Endothelial cell of umbilical vein (primary cell): ENCODE data around the gene TMSB10. TPM values are rescaled to one million over a fixed set of nuclear protein-coding genes. Genes with fewer than 3 reads are reported as not detected.

ENCODE experiments used
- BruUV-seq: library from RNA; stranded (reverse); fragments of 400-500 nt; replicated peaks from 2 replicates; lab custom pipeline; 2021; lab: Mats Ljungman, UMichigan
- CTCF ChIA-PET: fragments of 300-600, 350-600 bp; sonication (Branson Sonifier 250); formaldehyde crosslinking; loops from one replicate; lab custom pipeline; 2021; ENCODE audit warnings: antibody characterized with exemption, inconsistent platforms; lab: Charles Lee
- POLR2A ChIA-PET: fragments of 300-600, 350-600 bp; sonication (Branson Sonifier 250); formaldehyde crosslinking; loops from one replicate; lab custom pipeline; 2021; ENCODE audit warnings: antibody characterized with exemption, inconsistent platforms; lab: Charles Lee
- DNase-seq: peaks from one replicate; pipeline ENCODE4 v3.0.0-alpha.2; 2011; ENCODE audit warnings: low read depth, low spot score
- FAIRE-seq: peaks from 2 replicates; lab custom pipeline; 2011; peaks lifted over from hg19 to GRCh38; lab: Jason Lieb, UNC
- H2AFZ ChIP-seq: 2 replicates; pipeline ENCODE4 v1.6.0; 2012; ENCODE audit warnings: low read depth, low read length, control low read depth, inconsistent platforms
- H3K27ac ChIP-seq: 2 replicates; pipeline ENCODE4 v1.5.1; 2011; ENCODE audit warnings: low read depth, mild to moderate bottlenecking, control low read depth, low read length, moderate library complexity; ENCODE audit not compliant: insufficient read depth
- H3K27me3 ChIP-seq, 2 experiments: 2 replicates each; pipeline versions ENCODE4 v1.6.0 to v1.6.1; 2011; ENCODE audit warnings: low read length in 2 of 2, mixed read lengths in 1 of 2; ENCODE audit not compliant: control insufficient read depth in 2 of 2, insufficient read depth in 2 of 2
- H3K36me3 ChIP-seq, 2 experiments: 2 replicates in 1 of 2; 3 replicates in 1 of 2; pipeline ENCODE4 v1.5.1; 2011; ENCODE audit warnings: low read length in 2 of 2, mild to moderate bottlenecking in 1 of 2, moderate library complexity in 1 of 2; ENCODE audit not compliant: control insufficient read depth in 2 of 2, insufficient read depth in 2 of 2; ENCODE audit errors: extremely low read depth in 1 of 2
- H3K4me1 ChIP-seq: 3 replicates; pipeline ENCODE4 v1.5.1; 2011; ENCODE audit warnings: mild to moderate bottlenecking, low read length; ENCODE audit not compliant: control insufficient read depth, insufficient read depth; ENCODE audit errors: extremely low read depth
- H3K4me2 ChIP-seq: 2 replicates; pipeline ENCODE4 v1.6.1; 2011; ENCODE audit warnings: low read length, control low read depth, mixed read lengths; ENCODE audit not compliant: insufficient read depth
- H3K4me3 ChIP-seq, 3 experiments: fragments of 200-600 bp in 1 of 3; sonication (generic), shearing (Covaris generic) in 1 of 3; replicated peaks in 1 of 3; 2 replicates each; pipeline ENCODE4 v1.5.1; 2011 to 2016; ENCODE audit warnings: control low read depth in 3 of 3, low read length in 3 of 3, mild to moderate bottlenecking in 2 of 3, inconsistent platforms in 1 of 3, low read depth in 1 of 3, moderate library complexity in 1 of 3; ENCODE audit not compliant: insufficient read depth in 1 of 3
- H3K79me2 ChIP-seq: 2 replicates; pipeline ENCODE4 v1.6.0; 2012; ENCODE audit warnings: low read length, inconsistent platforms; ENCODE audit not compliant: control insufficient read depth, insufficient read depth
- H3K9ac ChIP-seq: replicated peaks from 2 replicates; pipeline ENCODE3; 2011; ENCODE audit warnings: low read length, control low read depth; ENCODE audit not compliant: insufficient read depth; ENCODE audit errors: extremely low read depth
- H3K9me1 ChIP-seq: replicated peaks from 3 replicates; pipeline ENCODE4 v1.6.0; 2011; ENCODE audit warnings: mild to moderate bottlenecking, low read length; ENCODE audit not compliant: control insufficient read depth, insufficient read depth; ENCODE audit errors: extremely low read depth
- H3K9me3 ChIP-seq: replicated peaks from 2 replicates; pipeline ENCODE4 v1.5.1; 2012; ENCODE audit warnings: low read length, inconsistent platforms; ENCODE audit not compliant: control insufficient read depth, insufficient read depth
- H4K20me1 ChIP-seq: replicated peaks from 2 replicates; pipeline ENCODE3; 2011; ENCODE audit warnings: mild to moderate bottlenecking, low read length; ENCODE audit not compliant: control insufficient read depth, insufficient read depth; ENCODE audit errors: extremely low read depth
- EZH2 ChIP-seq: IDR thresholded peaks from 2 replicates; pipeline ENCODE4 v1.6.1; 2012; ENCODE audit warnings: borderline replicate concordance, low read depth, mild to moderate bottlenecking, moderate library complexity, low read length, inconsistent platforms; ENCODE audit not compliant: severe bottlenecking
- FOS ChIP-seq: IDR thresholded peaks from 2 replicates; pipeline ENCODE4 v1.6.1; 2011; ENCODE audit warnings: mild to moderate bottlenecking, low read length, moderate library complexity, borderline replicate concordance; ENCODE audit not compliant: insufficient read depth
- GATA2 ChIP-seq: IDR thresholded peaks from 2 replicates; pipeline ENCODE4 v1.7.0; 2011; ENCODE audit warnings: low read depth, mild to moderate bottlenecking, moderate library complexity, mixed read lengths, low read length; ENCODE audit not compliant: insufficient read length, insufficient read depth
- JUN ChIP-seq: IDR thresholded peaks from 2 replicates; pipeline ENCODE4 v1.6.1; 2011; ENCODE audit warnings: borderline replicate concordance, low read depth; ENCODE audit not compliant: insufficient read length, insufficient read depth
- MYC ChIP-seq: IDR thresholded peaks from one replicate; pipeline ENCODE4 v1.6.1; 2011; ENCODE audit warnings: mild to moderate bottlenecking, low read depth, low read length
- POLR2A ChIP-seq: IDR thresholded peaks from 2 replicates; pipeline ENCODE4 v1.6.1; 2012; ENCODE audit warnings: low read depth, mild to moderate bottlenecking, control low read depth, low read length
- POLR2AphosphoS5 ChIP-seq: IDR thresholded peaks from 2 replicates; pipeline ENCODE4 v1.6.1; 2012; ENCODE audit warnings: low read depth, mild to moderate bottlenecking, control low read depth, low read length, moderate library complexity; ENCODE audit not compliant: insufficient read depth
- dilution Hi-C: fragments of 300-500 bp; cut with MboI; formaldehyde crosslinking; loops from one replicate; pipeline ENCODE4 v1.15.0; 2019; ENCODE audit warnings: low sequenced_read_pairs; ENCODE audit not compliant: extremely low pct_ligation_motif_present
- intact Hi-C: fragments of 100-400 bp; cut with micrococcal nuclease; formaldehyde crosslinking; loops from one replicate; pipeline ENCODE4 v1.10.0; 2022
- polyA plus RNA-seq, 4 experiments: library from polyadenylated mRNA; depleted of rRNA in 3 of 4; stranded (reverse) in 3 of 4; unstranded in 1 of 4; fragments of >200 nt; gene quantifications; 2 replicates each; pipeline versions ENCODE4 v1.2.1 to v1.2.3, GENCODE V29; 2011 to 2012; ENCODE audit warnings: missing spikeins in 1 of 4
- total RNA-seq: library from RNA; stranded (reverse); gene quantifications from 2 replicates; pipeline ENCODE4 v1.2.3, GENCODE V29; 2021
- TF ChIP-seq, protein P1 (sequence below), 2 donors: IDR thresholded peaks; 1 replicate in 1 of 2; 2 replicates in 1 of 2; pipeline ENCODE4 v1.5.1; 2011; ENCODE audit warnings: low read length in 2 of 2, mild to moderate bottlenecking in 2 of 2, moderate library complexity in 2 of 2, control low read depth in 1 of 2, inconsistent platforms in 1 of 2, low read depth in 1 of 2; ENCODE audit not compliant: insufficient read depth in 1 of 2; ENCODE audit errors: extremely low read depth in 1 of 2
- TF ChIP-seq, protein P2 (sequence below): IDR thresholded peaks from 2 replicates; pipeline ENCODE4 v1.6.1; 2011; ENCODE audit not compliant: insufficient read depth, insufficient read length

The TMSB10 gene
- total and polyA plus RNA-seq, 2 donors (not counting 3 experiments of a cell fraction or from before 2014, with no cell fraction given): 2,774 to 4,015 TPM

DNA sequence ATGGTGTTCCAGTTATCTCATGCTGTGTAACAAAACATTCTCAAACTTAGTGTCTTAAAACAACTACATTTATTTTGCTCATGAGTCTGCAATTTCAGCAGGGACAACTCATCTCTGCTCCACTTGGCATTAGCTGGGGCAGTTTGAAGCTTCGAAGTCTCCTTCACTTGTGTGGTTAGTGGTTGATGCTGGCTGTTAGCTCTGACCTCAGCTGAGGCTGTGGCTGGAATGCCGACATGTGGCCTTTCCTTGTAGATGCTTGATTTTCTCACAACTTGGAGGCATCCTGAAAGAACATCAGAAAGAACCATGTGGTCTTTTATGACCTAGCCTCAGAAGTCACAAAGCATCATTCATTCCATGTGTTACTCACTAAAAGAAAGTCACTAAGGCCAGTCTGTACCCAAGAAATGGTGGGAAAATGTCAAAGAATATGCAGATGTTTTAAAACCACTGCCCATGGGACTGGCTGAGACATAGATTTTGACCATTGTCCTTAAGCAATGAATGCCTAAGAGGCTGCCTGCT, 3.8 kb upstream of the TMSB10 start:
- Histone ChIP-seq H4K20me1 (no peaks in the 10 kb centered on the region), H3K27me3 (no peaks in the 10 kb centered on the region), H3K4me2 (no peak overlapping the region), H3K27ac (no peak overlapping the region), H3K4me1 (peaks cover 15% of the 10 kb centered on the region), H3K9me1 (no peaks in the 10 kb centered on the region), H3K36me3 (no peaks in the 10 kb centered on the region), H2AFZ (no peak overlapping the region), H3K79me2 (peaks cover 12% of the 10 kb centered on the region), H3K9me3 (no peaks in the 10 kb centered on the region), H3K9ac (no peak overlapping the region), H3K4me3 (no peak overlapping the region)
- intact Hi-C loops: no loop called here
- POLR2A ChIA-PET: no interaction called here
- dilution Hi-C loops: no loop called here
- no TSS peak for BruUV-seq
- FAIRE-seq (no peak), DNase-seq (no peak)
- TF ChIP-seq POLR2A (no peak), EZH2 (no peak), FOS (no peak), JUN (no peak), POLR2AphosphoS5 (no peak), GATA2 (no peak), MYC (no peak)
- TF ChIP-seq, protein P1, sequence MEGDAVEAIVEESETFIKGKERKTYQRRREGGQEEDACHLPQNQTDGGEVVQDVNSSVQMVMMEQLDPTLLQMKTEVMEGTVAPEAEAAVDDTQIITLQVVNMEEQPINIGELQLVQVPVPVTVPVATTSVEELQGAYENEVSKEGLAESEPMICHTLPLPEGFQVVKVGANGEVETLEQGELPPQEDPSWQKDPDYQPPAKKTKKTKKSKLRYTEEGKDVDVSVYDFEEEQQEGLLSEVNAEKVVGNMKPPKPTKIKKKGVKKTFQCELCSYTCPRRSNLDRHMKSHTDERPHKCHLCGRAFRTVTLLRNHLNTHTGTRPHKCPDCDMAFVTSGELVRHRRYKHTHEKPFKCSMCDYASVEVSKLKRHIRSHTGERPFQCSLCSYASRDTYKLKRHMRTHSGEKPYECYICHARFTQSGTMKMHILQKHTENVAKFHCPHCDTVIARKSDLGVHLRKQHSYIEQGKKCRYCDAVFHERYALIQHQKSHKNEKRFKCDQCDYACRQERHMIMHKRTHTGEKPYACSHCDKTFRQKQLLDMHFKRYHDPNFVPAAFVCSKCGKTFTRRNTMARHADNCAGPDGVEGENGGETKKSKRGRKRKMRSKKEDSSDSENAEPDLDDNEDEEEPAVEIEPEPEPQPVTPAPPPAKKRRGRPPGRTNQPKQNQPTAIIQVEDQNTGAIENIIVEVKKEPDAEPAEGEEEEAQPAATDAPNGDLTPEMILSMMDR (IDR thresholded peaks at IDR 0.05; ENCODE audit: extremely low read depth in 1 of 2, insufficient read depth in 1 of 2, low read depth in 1 of 2, low read length in 2 of 2): no peak
- TF ChIP-seq, protein P2, sequence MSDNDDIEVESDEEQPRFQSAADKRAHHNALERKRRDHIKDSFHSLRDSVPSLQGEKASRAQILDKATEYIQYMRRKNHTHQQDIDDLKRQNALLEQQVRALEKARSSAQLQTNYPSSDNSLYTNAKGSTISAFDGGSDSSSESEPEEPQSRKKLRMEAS: no peak
- CTCF ChIA-PET: interaction anchor here (1.1 to 1.5 kb wide), 3 partner anchors 19 to 25 kb away, joined by 3 to 4 read pairs (median 3); no protein-coding TSS in a partner anchor
